NCI-H2029 treated with DMSO at 0.1 percent for 48 hours (cell line): ENCODE measurements around the gene CTXN2.

ENCODE experiments used
- DNase-seq: peaks from one replicate; lab custom pipeline; 2025; lab: John Stamatoyannopoulos, UW

CTXN2 gene

GRCh38 chr15:48191574-48192225 lies at the start of gene CTXN2:
Gene CTXN2 (plus strand): TSS chr15:48191665. CDS start chr15:48201301, 9,636 bp downstream.
- DNase-seq: peak; percentile 11

GRCh38 chr15:48143856-48144255 lies 47.6 kb upstream of the CTXN2 start:
- DNase-seq: no peak

- DNase-seq: no peak
These were observed 46.6 kb upstream of the CTXN2 start for GRCh38 chr15:48144889-48145288.

- no peak for DNase-seq
These were observed 45.5 kb upstream of the CTXN2 start for GRCh38 chr15:48145923-48146322.

GRCh38 chr15:48147358-48147757 lies 44.1 kb upstream of the CTXN2 start:
- DNase-seq: no peak

GRCh38 chr15:48149858-48150257 lies 41.6 kb upstream of the CTXN2 start:
- no peak for DNase-seq

GRCh38 chr15:48153526-48153925 lies 37.9 kb upstream of the CTXN2 start:
- DNase-seq: no peak

GRCh38 chr15:48168616-48169015 lies 22.8 kb upstream of the CTXN2 start:
- DNase-seq: no peak

GRCh38 chr15:48170981-48171380 lies 20.5 kb upstream of the CTXN2 start:
- no peak for DNase-seq

- DNase-seq: no peak
These were observed 16.3 kb upstream of the CTXN2 start for GRCh38 chr15:48175126-48175525.

- DNase-seq: no peak
These were observed 15.4 kb upstream of the CTXN2 start for GRCh38 chr15:48176112-48176511.

- DNase-seq: no peak
These were observed 14.5 kb upstream of the CTXN2 start for GRCh38 chr15:48176957-48177356.

- no peak for DNase-seq
These were observed 14.1 kb upstream of the CTXN2 start for GRCh38 chr15:48177383-48177765.

- no peak for DNase-seq
These were observed 13.5 kb upstream of the CTXN2 start, which contains the start of gene MYEF2 for GRCh38 chr15:48177766-48178647. Gene MYEF2 (minus strand): TSS chr15:48178295. CDS start chr15:48178237, 58 bp downstream.

GRCh38 chr15:48178648-48178931 lies 12.9 kb upstream of the CTXN2 start:
- no peak for DNase-seq

- no peak for DNase-seq
These were observed 8.7 kb upstream of the CTXN2 start for GRCh38 chr15:48182749-48183148.

GRCh38 chr15:48185529-48185928 lies 5.9 kb upstream of the CTXN2 start:
- no peak for DNase-seq

GRCh38 chr15:48186271-48186670 lies 5.2 kb upstream of the CTXN2 start:
- no peak for DNase-seq

GRCh38 chr15:48190932-48191573 lies 412 bp upstream of the CTXN2 start:
- no peak for DNase-seq

- DNase-seq: no peak
These were observed 10.6 kb downstream of the CTXN2 start for GRCh38 chr15:48202068-48202467.

- DNase-seq: no peak
These were observed 14.5 kb downstream of the CTXN2 start, which contains the start of gene SLC12A1 for GRCh38 chr15:48205981-48206380. Gene SLC12A1 (plus strand): TSS chr15:48206302. CDS start chr15:48207720, 1,418 bp downstream.

- no peak for DNase-seq
These were observed 29.8 kb downstream of the CTXN2 start for GRCh38 chr15:48221261-48221660.

- no peak for DNase-seq
These were observed 30.4 kb downstream of the CTXN2 start for GRCh38 chr15:48221885-48222284.
